Astrocyte of the spinal cord (primary cell): ENCODE results near the gene SBSN.

ENCODE experiments used
- DNase-seq: peaks from one replicate; pipeline ENCODE4 v3.0.0; 2011; ENCODE audit warnings: low read depth, low spot score
- H3K4me3 ChIP-seq: 2 replicates; pipeline ENCODE4 v1.5.1; 2011; ENCODE audit warnings: low read depth, mild to moderate bottlenecking, low read length, moderate library complexity
- CTCF ChIP-seq: IDR thresholded peaks from 2 replicates; pipeline ENCODE4 v1.5.1; 2012; ENCODE audit warnings: low read depth, mild to moderate bottlenecking, low read length, inconsistent platforms
- in situ Hi-C: cut with HindIII; loops from 2 replicates; pipeline ENCODE4 v1.10.0; 2017; ENCODE audit warnings: low sequenced_read_pairs

Gene SBSN

GRCh38 chr19:35543280-35544109, 15.4 kb upstream of the SBSN start:
- H3K4me3 ChIP-seq = no peak overlapping the region
- in situ Hi-C loops = no loop called here
- no peak for DNase-seq

GRCh38 chr19:35542209-35542608, 14.1 kb upstream of the SBSN start:
- no peak for DNase-seq
- no peak for TF ChIP-seq CTCF
- no peak overlapping the region for H3K4me3 ChIP-seq
- in situ Hi-C loops = no loop called here

More at GRCh38 chr19:35543280-35544109, 15.4 kb upstream of the SBSN start:
- TF ChIP-seq CTCF = no peak

GRCh38 chr19:35540356-35540927, 12.3 kb upstream of the SBSN start:
- no peak for DNase-seq
- in situ Hi-C loops = no loop called here
- H3K4me3 ChIP-seq = no peak overlapping the region
- TF ChIP-seq CTCF = no peak

GRCh38 chr19:35539850-35540249, 11.7 kb upstream of the SBSN start:
- no peak for TF ChIP-seq CTCF
- DNase-seq = no peak
- in situ Hi-C loops = no loop called here
- no peak overlapping the region for H3K4me3 ChIP-seq

GRCh38 chr19:35539314-35539713, 11.2 kb upstream of the SBSN start:
- no peak for DNase-seq
- in situ Hi-C loops = no loop called here
- no peak overlapping the region for H3K4me3 ChIP-seq
- TF ChIP-seq CTCF = no peak

GRCh38 chr19:35534803-35535480, 6.8 kb upstream of the SBSN start:
- no peak overlapping the region for H3K4me3 ChIP-seq
- TF ChIP-seq CTCF = no peak
- no peak for DNase-seq
- in situ Hi-C loops = no loop called here
